GM23338 (cell line): ENCODE data around the gene MAPK4.

Experiments
- ETS1 ChIP-seq: IDR thresholded peaks from 2 replicates; pipeline ENCODE4 v1.6.1; 2016; ENCODE audit warnings: antibody characterized with exemption
- EZH2 ChIP-seq: fragments of 200-600 bp; sonication (generic); IDR thresholded peaks from one replicate; pipeline ENCODE4 v1.8.0; 2017; ENCODE audit warnings: antibody characterized with exemption, mild to moderate bottlenecking, low read depth; ENCODE audit not compliant: unreplicated experiment
- EZH2phosphoT487 ChIP-seq: fragments of 200-600 bp; sonication (generic); IDR thresholded peaks from one replicate; pipeline ENCODE4 v1.8.1; 2018; ENCODE audit warnings: antibody characterized with exemption; ENCODE audit not compliant: unreplicated experiment
- NANOG ChIP-seq: IDR thresholded peaks from 2 replicates; pipeline ENCODE4 v1.6.1; 2016; ENCODE audit warnings: antibody characterized with exemption, borderline replicate concordance
- POLR2AphosphoS5 ChIP-seq: IDR thresholded peaks from 2 replicates; pipeline ENCODE4 v1.6.1; 2016; ENCODE audit warnings: antibody characterized with exemption, low read depth
- TF ChIP-seq, protein P1 (sequence below), 2 experiments: fragments of 200-600 bp in 1 of 2; sonication (generic) in 1 of 2; conservative IDR thresholded peaks; 2 replicates each; pipeline versions ENCODE4 v1.5.1 to v1.6.1; 2016 to 2017; ENCODE audit warnings: antibody characterized with exemption in 2 of 2, low read depth in 2 of 2, mild to moderate bottlenecking in 2 of 2, moderate library complexity in 1 of 2

- TF ChIP-seq ETS1, result no peak
- TF ChIP-seq, protein P1, sequence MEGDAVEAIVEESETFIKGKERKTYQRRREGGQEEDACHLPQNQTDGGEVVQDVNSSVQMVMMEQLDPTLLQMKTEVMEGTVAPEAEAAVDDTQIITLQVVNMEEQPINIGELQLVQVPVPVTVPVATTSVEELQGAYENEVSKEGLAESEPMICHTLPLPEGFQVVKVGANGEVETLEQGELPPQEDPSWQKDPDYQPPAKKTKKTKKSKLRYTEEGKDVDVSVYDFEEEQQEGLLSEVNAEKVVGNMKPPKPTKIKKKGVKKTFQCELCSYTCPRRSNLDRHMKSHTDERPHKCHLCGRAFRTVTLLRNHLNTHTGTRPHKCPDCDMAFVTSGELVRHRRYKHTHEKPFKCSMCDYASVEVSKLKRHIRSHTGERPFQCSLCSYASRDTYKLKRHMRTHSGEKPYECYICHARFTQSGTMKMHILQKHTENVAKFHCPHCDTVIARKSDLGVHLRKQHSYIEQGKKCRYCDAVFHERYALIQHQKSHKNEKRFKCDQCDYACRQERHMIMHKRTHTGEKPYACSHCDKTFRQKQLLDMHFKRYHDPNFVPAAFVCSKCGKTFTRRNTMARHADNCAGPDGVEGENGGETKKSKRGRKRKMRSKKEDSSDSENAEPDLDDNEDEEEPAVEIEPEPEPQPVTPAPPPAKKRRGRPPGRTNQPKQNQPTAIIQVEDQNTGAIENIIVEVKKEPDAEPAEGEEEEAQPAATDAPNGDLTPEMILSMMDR (conservative IDR thresholded peaks at IDR 0.05; ENCODE audit: low read depth in 2 of 2), result no peak
- no peak for TF ChIP-seq EZH2phosphoT487
- no peak for TF ChIP-seq EZH2
- no peak for TF ChIP-seq POLR2AphosphoS5
- TF ChIP-seq NANOG, result no peak
These were observed 146.8 kb downstream of the MAPK4 start for GRCh38 chr18:50706651-50707050.
